T-helper 2 cell treated with Interferon-gamma antibody and Interleukin-4, amounts not matched to agents 5 μg/mL and 100 μg/mL, for 36 hours (primary cell): Measurements from ENCODE around the gene AOPEP.

ENCODE experiments used
- DNase-seq: peaks from one replicate; pipeline ENCODE4 v3.0.0; 2021; ENCODE audit warnings: low spot score
- H3K27ac Mint-ChIP-seq: one replicate; pipeline ENCODE4 v1.8.0; 2021; ENCODE audit warnings: mild to moderate bottlenecking, mixed read lengths
- H3K27me3 Mint-ChIP-seq: one replicate; pipeline ENCODE4 v1.8.0; 2021; ENCODE audit warnings: low read depth, mixed read lengths
- H3K36me3 Mint-ChIP-seq: one replicate; pipeline ENCODE4 v1.8.0; 2021; ENCODE audit warnings: low read depth, mixed read lengths
- H3K4me1 Mint-ChIP-seq: one replicate; pipeline ENCODE4 v1.8.0; 2021; ENCODE audit warnings: low read depth, mixed read lengths
- H3K4me3 Mint-ChIP-seq: one replicate; pipeline ENCODE4 v1.8.0; 2022; ENCODE audit warnings: mild to moderate bottlenecking, moderate library complexity, mixed read lengths
- H3K9me3 Mint-ChIP-seq: one replicate; pipeline ENCODE4 v1.8.0; 2021; ENCODE audit warnings: mixed read lengths

The AOPEP gene

GRCh38 chr9:95000821-95001220 lies 274.3 kb downstream of the AOPEP start:
- peaks cover 41% of the 10 kb centered on the region for H3K27me3 Mint-ChIP-seq

GRCh38 chr9:95001720-95002119 lies 275.2 kb downstream of the AOPEP start:
- Mint-ChIP-seq H3K27me3 (peaks cover 44% of the 10 kb centered on the region), H3K4me3 (no peak overlapping the region)

More at GRCh38 chr9:95000821-95001220, 274.3 kb downstream of the AOPEP start:
- H3K4me3 Mint-ChIP-seq = no peak overlapping the region
- DNase-seq = no peak
- peaks cover 7% of the 10 kb centered on the region for H3K4me1 Mint-ChIP-seq
- no peaks in the 10 kb centered on the region for H3K36me3 Mint-ChIP-seq
- no peak overlapping the region for H3K27ac Mint-ChIP-seq
- no peaks in the 10 kb centered on the region for H3K9me3 Mint-ChIP-seq

GRCh38 chr9:95003689-95004410 lies 277.4 kb downstream of the AOPEP start:
- H3K4me3 Mint-ChIP-seq = peak overlapping the region; percentile 83
- peak; percentile 17 for DNase-seq
- H3K36me3 Mint-ChIP-seq = peaks cover 2% of the 10 kb centered on the region
- no peaks in the 10 kb centered on the region for H3K9me3 Mint-ChIP-seq
- peaks cover 26% of the 10 kb centered on the region for H3K4me1 Mint-ChIP-seq
- H3K27me3 Mint-ChIP-seq = peaks cover 37% of the 10 kb centered on the region
- peak overlapping the region; percentile 81 for H3K27ac Mint-ChIP-seq

More at GRCh38 chr9:95001720-95002119, 275.2 kb downstream of the AOPEP start:
- H3K4me1 Mint-ChIP-seq = peaks cover 13% of the 10 kb centered on the region
- H3K27ac Mint-ChIP-seq = no peak overlapping the region
- no peaks in the 10 kb centered on the region for H3K9me3 Mint-ChIP-seq
- DNase-seq = no peak
- H3K36me3 Mint-ChIP-seq = peaks cover 2% of the 10 kb centered on the region

GRCh38 chr9:95004411-95005277 lies 278.1 kb downstream of the AOPEP start:
- Mint-ChIP-seq H3K4me3 (peak overlapping the region; percentile 83), H3K27ac (no peak overlapping the region), H3K36me3 (peaks cover 2% of the 10 kb centered on the region), H3K9me3 (no peaks in the 10 kb centered on the region), H3K4me1 (peaks cover 26% of the 10 kb centered on the region), H3K27me3 (peaks cover 29% of the 10 kb centered on the region)
- peak; percentile 41 for DNase-seq

GRCh38 chr9:95005278-95006143 lies 279.0 kb downstream of the AOPEP start:
- Mint-ChIP-seq H3K27me3 (peaks cover 29% of the 10 kb centered on the region), H3K27ac (peak overlapping the region; percentile 56), H3K4me1 (peaks cover 26% of the 10 kb centered on the region), H3K36me3 (peaks cover 2% of the 10 kb centered on the region), H3K4me3 (peak overlapping the region; percentile 79), H3K9me3 (no peaks in the 10 kb centered on the region)
- no peak for DNase-seq

GRCh38 chr9:95007226-95007869 lies 280.8 kb downstream of the AOPEP start:
- Mint-ChIP-seq H3K4me1 (peaks cover 26% of the 10 kb centered on the region), H3K27me3 (peaks cover 17% of the 10 kb centered on the region), H3K9me3 (no peaks in the 10 kb centered on the region), H3K4me3 (peak overlapping the region; percentile 55), H3K27ac (peak overlapping the region; percentile 73), H3K36me3 (peaks cover 2% of the 10 kb centered on the region)
- peak; percentile 44 for DNase-seq

GRCh38 chr9:95008151-95008771 lies 281.8 kb downstream of the AOPEP start:
- H3K27ac Mint-ChIP-seq = no peak overlapping the region
- DNase-seq = peak; percentile 66
- no peaks in the 10 kb centered on the region for H3K9me3 Mint-ChIP-seq
- H3K4me3 Mint-ChIP-seq = no peak overlapping the region
- peaks cover 8% of the 10 kb centered on the region for H3K27me3 Mint-ChIP-seq
- peaks cover 2% of the 10 kb centered on the region for H3K36me3 Mint-ChIP-seq
- H3K4me1 Mint-ChIP-seq = peaks cover 26% of the 10 kb centered on the region

- Mint-ChIP-seq H3K27me3 (peaks cover 3% of the 10 kb centered on the region), H3K4me3 (no peak overlapping the region), H3K9me3 (no peaks in the 10 kb centered on the region), H3K4me1 (peaks cover 20% of the 10 kb centered on the region), H3K36me3 (peaks cover 2% of the 10 kb centered on the region), H3K27ac (no peak overlapping the region)
- no peak for DNase-seq
Observed at GRCh38 chr9:95009459-95009858, 283.0 kb downstream of the AOPEP start.

GRCh38 chr9:95010431-95010838 lies 283.9 kb downstream of the AOPEP start:
- Mint-ChIP-seq H3K9me3 (no peaks in the 10 kb centered on the region), H3K36me3 (peaks cover 2% of the 10 kb centered on the region), H3K27ac (no peak overlapping the region), H3K27me3 (peaks cover 3% of the 10 kb centered on the region), H3K4me1 (peaks cover 19% of the 10 kb centered on the region), H3K4me3 (no peak overlapping the region)
- DNase-seq = no peak

GRCh38 chr9:95012035-95012708 lies 285.7 kb downstream of the AOPEP start:
- no peaks in the 10 kb centered on the region for H3K27me3 Mint-ChIP-seq
- no peaks in the 10 kb centered on the region for H3K36me3 Mint-ChIP-seq
- H3K4me1 Mint-ChIP-seq = peaks cover 11% of the 10 kb centered on the region
- H3K9me3 Mint-ChIP-seq = no peaks in the 10 kb centered on the region
- no peak for DNase-seq
- H3K4me3 Mint-ChIP-seq = no peak overlapping the region
- no peak overlapping the region for H3K27ac Mint-ChIP-seq

- H3K36me3 Mint-ChIP-seq = peaks cover 5% of the 10 kb centered on the region
- no peaks in the 10 kb centered on the region for H3K27me3 Mint-ChIP-seq
- DNase-seq = no peak
- peaks cover 4% of the 10 kb centered on the region for H3K4me1 Mint-ChIP-seq
- no peak overlapping the region for H3K27ac Mint-ChIP-seq
- H3K9me3 Mint-ChIP-seq = no peaks in the 10 kb centered on the region
- no peak overlapping the region for H3K4me3 Mint-ChIP-seq
Observed at GRCh38 chr9:95012902-95013301, 286.4 kb downstream of the AOPEP start.

GRCh38 chr9:95014917-95015316 lies 288.4 kb downstream of the AOPEP start:
- Mint-ChIP-seq H3K4me1 (peaks cover 4% of the 10 kb centered on the region), H3K27ac (no peak overlapping the region), H3K9me3 (no peaks in the 10 kb centered on the region), H3K4me3 (no peak overlapping the region), H3K27me3 (no peaks in the 10 kb centered on the region), H3K36me3 (peaks cover 8% of the 10 kb centered on the region)
- no peak for DNase-seq
